ENCODE results near the gene ABCC9. TPM values are rescaled to one million over a fixed set of nuclear protein-coding genes. Genes with fewer than 3 reads are reported as not detected.

Gene ABCC9
- total RNA-seq, 4 donors from 2014 or later, result 76.1 to 140 (median 118) TPM

DNA sequence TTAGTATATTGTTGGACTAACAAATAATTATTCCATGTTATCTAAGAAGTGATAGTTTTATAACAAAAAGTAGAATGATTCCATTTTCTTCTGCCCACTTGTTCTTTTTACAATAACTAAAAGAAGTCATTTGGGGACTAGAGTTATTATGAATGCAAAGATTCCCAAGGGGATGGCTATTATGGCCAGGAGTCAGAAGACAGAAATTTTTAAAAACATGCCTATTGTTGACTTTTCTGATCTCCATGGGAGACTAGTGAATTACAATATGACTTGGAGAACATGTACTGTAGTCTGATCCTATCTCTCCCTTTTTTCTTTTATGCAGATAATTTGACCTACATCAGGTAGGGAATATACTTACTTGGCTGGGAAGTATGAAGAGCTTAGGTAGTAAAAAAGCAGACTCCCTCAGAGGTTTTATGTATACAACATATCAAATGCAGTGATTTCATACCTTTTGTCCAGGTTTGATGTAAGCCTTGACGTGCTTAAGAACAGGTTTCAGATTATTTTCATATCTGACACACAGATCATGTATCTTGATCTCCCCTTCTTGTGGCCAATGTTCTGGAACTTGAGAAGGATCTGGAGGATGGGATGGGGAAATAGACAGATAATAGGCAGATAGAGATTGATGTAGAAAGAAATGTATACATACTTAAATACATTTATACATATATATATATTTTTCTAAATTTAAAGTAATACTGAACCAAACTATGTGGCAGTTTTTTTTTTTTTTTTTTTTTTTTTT, 125.7 kb downstream of the ABCC9 start:
- H3K4me3 ChIP-seq, result no peak overlapping the region
- in situ Hi-C loops (cut with MboI; ENCODE audit: low sequenced_read_pairs in 4 of 4) (no loop called here), intact Hi-C loops (cut with DNase I; ENCODE audit: low total_unique reads) (no loop called here)
- peaks cover 26 to 39% of the 10 kb centered on the region in 2 donors for H3K4me1 ChIP-seq
- no peaks in the 10 kb centered on the region for H3K27me3 ChIP-seq
- H3K27ac ChIP-seq, result peak overlapping the region; percentile 70 to 87 (median 74)
- H3K36me3 ChIP-seq, result peaks cover 0 to 23% of the 10 kb centered on the region in 2 donors
- DNase-seq, result no peak
- ATAC-seq, result peak; percentile 57 to 71
- H3K9me3 ChIP-seq, result no peaks in the 10 kb centered on the region
- TF ChIP-seq, protein P1, sequence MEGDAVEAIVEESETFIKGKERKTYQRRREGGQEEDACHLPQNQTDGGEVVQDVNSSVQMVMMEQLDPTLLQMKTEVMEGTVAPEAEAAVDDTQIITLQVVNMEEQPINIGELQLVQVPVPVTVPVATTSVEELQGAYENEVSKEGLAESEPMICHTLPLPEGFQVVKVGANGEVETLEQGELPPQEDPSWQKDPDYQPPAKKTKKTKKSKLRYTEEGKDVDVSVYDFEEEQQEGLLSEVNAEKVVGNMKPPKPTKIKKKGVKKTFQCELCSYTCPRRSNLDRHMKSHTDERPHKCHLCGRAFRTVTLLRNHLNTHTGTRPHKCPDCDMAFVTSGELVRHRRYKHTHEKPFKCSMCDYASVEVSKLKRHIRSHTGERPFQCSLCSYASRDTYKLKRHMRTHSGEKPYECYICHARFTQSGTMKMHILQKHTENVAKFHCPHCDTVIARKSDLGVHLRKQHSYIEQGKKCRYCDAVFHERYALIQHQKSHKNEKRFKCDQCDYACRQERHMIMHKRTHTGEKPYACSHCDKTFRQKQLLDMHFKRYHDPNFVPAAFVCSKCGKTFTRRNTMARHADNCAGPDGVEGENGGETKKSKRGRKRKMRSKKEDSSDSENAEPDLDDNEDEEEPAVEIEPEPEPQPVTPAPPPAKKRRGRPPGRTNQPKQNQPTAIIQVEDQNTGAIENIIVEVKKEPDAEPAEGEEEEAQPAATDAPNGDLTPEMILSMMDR (IDR thresholded peaks at IDR 0.05 in 4 of 5, conservative IDR thresholded peaks at IDR 0.05 in 1 of 5), result no peak
- TF ChIP-seq POLR2A (IDR thresholded peaks at IDR 0.05), result no peak

DNA sequence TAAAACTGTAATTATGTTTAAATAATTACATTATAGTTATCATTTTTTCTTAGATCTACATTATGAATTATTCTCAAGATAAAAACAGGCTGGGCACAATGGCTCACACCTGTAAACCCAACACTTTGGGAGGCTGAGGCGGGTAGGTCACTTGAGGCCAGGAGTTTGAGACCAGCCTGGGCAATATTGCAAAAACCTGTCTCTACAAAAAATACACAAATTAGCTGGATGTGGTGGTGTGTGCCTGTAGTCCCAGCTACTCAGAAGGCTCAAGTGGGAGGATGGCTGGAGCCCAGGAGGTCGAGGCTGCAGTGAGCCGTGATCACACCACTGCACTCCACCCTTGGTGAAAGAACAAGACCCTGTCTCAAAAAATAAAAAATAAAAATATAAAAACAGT, 126.4 kb downstream of the ABCC9 start:
- Histone ChIP-seq H3K36me3 (peaks cover 0 to 28% of the 10 kb centered on the region in 2 donors), H3K27ac (peak overlapping the region; percentile 70 to 87 (median 74)), H3K27me3 (no peaks in the 10 kb centered on the region), H3K4me1 (peaks cover 19 to 34% of the 10 kb centered on the region in 2 donors), H3K4me3 (no peak overlapping the region), H3K9me3 (no peaks in the 10 kb centered on the region)
- DNase-seq (no peak), ATAC-seq (no peak)
- intact Hi-C loops (cut with DNase I; ENCODE audit: low total_unique reads), result no loop called here
- TF ChIP-seq, protein P1 (IDR thresholded peaks at IDR 0.05 in 4 of 5, conservative IDR thresholded peaks at IDR 0.05 in 1 of 5), result no peak
- no peak for TF ChIP-seq POLR2A (IDR thresholded peaks at IDR 0.05)
- in situ Hi-C loops (cut with MboI; ENCODE audit: low sequenced_read_pairs in 4 of 4), result no loop called here

DNA sequence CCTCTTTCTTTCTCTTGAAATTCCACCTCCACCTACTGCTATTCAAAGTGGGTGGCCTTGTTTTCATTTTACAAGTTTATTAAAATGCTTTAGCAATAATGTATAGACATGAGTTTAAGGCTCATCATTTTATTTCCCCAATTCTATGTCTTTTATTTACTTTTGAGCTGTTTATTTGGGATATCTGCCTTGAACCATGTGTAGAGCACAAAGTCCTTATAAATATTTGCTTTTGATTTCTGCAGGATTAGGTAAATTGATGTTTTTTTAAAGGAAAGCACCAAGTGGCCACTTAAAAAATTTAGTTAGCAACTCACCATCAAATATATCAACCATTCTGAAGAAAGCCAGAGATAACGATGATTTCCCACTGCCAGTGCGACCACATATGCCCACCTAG, 126.9 kb downstream of the ABCC9 start:
- peaks cover 14 to 29% of the 10 kb centered on the region in 2 donors for H3K4me1 ChIP-seq
- H3K9me3 ChIP-seq, result no peaks in the 10 kb centered on the region
- no peak for TF ChIP-seq POLR2A (IDR thresholded peaks at IDR 0.05)
- TF ChIP-seq, protein P1 (IDR thresholded peaks at IDR 0.05 in 4 of 5, conservative IDR thresholded peaks at IDR 0.05 in 1 of 5), result no peak
- no peak overlapping the region for H3K4me3 ChIP-seq
- intact Hi-C loops (cut with DNase I; ENCODE audit: low total_unique reads) (no loop called here), in situ Hi-C loops (cut with MboI; ENCODE audit: low sequenced_read_pairs in 4 of 4) (no loop called here)
- DNase-seq (no peak), ATAC-seq (no peak)
- peaks cover 0 to 33% of the 10 kb centered on the region in 2 donors for H3K36me3 ChIP-seq
- H3K27me3 ChIP-seq, result no peaks in the 10 kb centered on the region
- peak overlapping the region; percentile 70 to 87 (median 74) for H3K27ac ChIP-seq

DNA sequence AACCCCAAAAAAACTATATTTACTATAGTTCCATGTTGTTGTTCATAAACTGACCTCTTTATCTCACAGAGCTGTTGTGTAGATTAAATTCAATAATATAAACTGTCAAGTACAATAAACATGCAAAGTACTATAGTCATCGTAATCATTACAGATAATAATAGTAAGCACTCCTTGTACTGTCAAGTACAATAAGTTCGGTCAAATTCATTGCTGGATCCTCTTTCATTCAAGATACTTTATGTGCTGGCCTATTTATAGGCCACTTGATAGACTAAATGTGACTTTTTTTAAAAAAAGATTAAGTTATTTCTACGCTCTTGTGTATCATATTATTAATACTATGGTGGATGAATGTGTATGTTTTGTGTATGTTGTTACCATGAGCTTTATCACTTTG, 127.5 kb downstream of the ABCC9 start:
- in situ Hi-C loops (cut with MboI; ENCODE audit: low sequenced_read_pairs in 4 of 4) (no loop called here), intact Hi-C loops (cut with DNase I; ENCODE audit: low total_unique reads) (no loop called here)
- no peak for DNase-seq
- H3K27ac ChIP-seq, result peak overlapping the region; percentile 70 to 87 (median 74)
- no peak overlapping the region for H3K4me3 ChIP-seq
- peaks cover 8 to 23% of the 10 kb centered on the region in 2 donors for H3K4me1 ChIP-seq
- peaks cover 0 to 34% of the 10 kb centered on the region in 2 donors for H3K36me3 ChIP-seq
- no peaks in the 10 kb centered on the region for H3K27me3 ChIP-seq
- H3K9me3 ChIP-seq, result no peaks in the 10 kb centered on the region
- peak; percentile 72 to 87 for ATAC-seq
- no peak for TF ChIP-seq POLR2A (IDR thresholded peaks at IDR 0.05)
- TF ChIP-seq, protein P1 (IDR thresholded peaks at IDR 0.05 in 4 of 5, conservative IDR thresholded peaks at IDR 0.05 in 1 of 5), result no peak
